CD14-positive monocyte (primary cell): ENCODE measurements around the gene AP2S1. TPM values are rescaled to one million over a fixed set of nuclear protein-coding genes. Genes with fewer than 3 reads are reported as not detected.

Source experiments
- DNase-seq, 3 donors: peaks; one replicate each; pipeline ENCODE4 v3.0.0-alpha.2; 2011 to 2022
- H2AFZ ChIP-seq: 2 replicates; pipeline ENCODE4 v1.6.0; 2012; ENCODE audit warnings: mild to moderate bottlenecking, low read depth, low read length, inconsistent platforms; ENCODE audit not compliant: insufficient read depth, poor library complexity, severe bottlenecking
- H3K27ac ChIP-seq, 2 donors: 1 replicate in 1 of 2; 2 replicates in 1 of 2; pipeline ENCODE4 v1.5.1; 2012 to 2013; ENCODE audit warnings: low read length in 2 of 2, control low read depth in 1 of 2, inconsistent platforms in 1 of 2, low read depth in 1 of 2, mild to moderate bottlenecking in 1 of 2
- H3K27me3 ChIP-seq, 2 donors: one replicate each; pipeline versions ENCODE4 v1.6.0 to v1.6.1; 2011 to 2013; ENCODE audit warnings: low read length in 2 of 2; ENCODE audit not compliant: control insufficient read depth in 2 of 2, insufficient read depth in 2 of 2
- H3K36me3 ChIP-seq, 2 donors: replicated peaks in 1 of 2; 1 replicate in 1 of 2; 2 replicates in 1 of 2; pipeline versions ENCODE4 v1.5.1 to v1.6.1; 2012 to 2013; ENCODE audit warnings: low read length in 2 of 2, control low read depth in 1 of 2, inconsistent platforms in 1 of 2, mild to moderate bottlenecking in 1 of 2; ENCODE audit not compliant: insufficient read depth in 2 of 2, control insufficient read depth in 1 of 2
- H3K4me1 ChIP-seq, 2 donors: 1 replicate in 1 of 2; 2 replicates in 1 of 2; pipeline versions ENCODE4 v1.5.1 to v1.6.1; 2012 to 2013; ENCODE audit warnings: low read length in 2 of 2, control low read depth in 1 of 2, inconsistent platforms in 1 of 2, mild to moderate bottlenecking in 1 of 2, moderate library complexity in 1 of 2; ENCODE audit not compliant: insufficient read depth in 2 of 2, control insufficient read depth in 1 of 2
- H3K4me2 ChIP-seq: replicated peaks from 2 replicates; pipeline ENCODE3; 2012; ENCODE audit warnings: low read length, moderate library complexity, mild to moderate bottlenecking; ENCODE audit not compliant: poor library complexity, severe bottlenecking; ENCODE audit errors: extremely low read depth
- H3K4me3 ChIP-seq, 3 experiments: fragments of 200-600 bp in 1 of 3; sonication (generic) in 1 of 3; replicated peaks in 1 of 3; 1 replicate in 2 of 3; 2 replicates in 1 of 3; pipeline ENCODE4 v1.5.1; 2011 to 2013; ENCODE audit warnings: low read length in 3 of 3, mild to moderate bottlenecking in 3 of 3, control low read depth in 2 of 3, low read depth in 2 of 3, inconsistent platforms in 1 of 3, moderate library complexity in 1 of 3
- H3K79me2 ChIP-seq: 2 replicates; pipeline ENCODE4 v1.6.0; 2012; ENCODE audit warnings: mild to moderate bottlenecking, control low read depth, inconsistent platforms, low read length, moderate library complexity; ENCODE audit not compliant: insufficient read depth
- H3K9ac ChIP-seq: 2 replicates; pipeline ENCODE4 v1.6.0; 2017; ENCODE audit warnings: low read length, mild to moderate bottlenecking; ENCODE audit not compliant: insufficient read depth, poor library complexity, severe bottlenecking
- H3K9me3 ChIP-seq, 2 donors: replicated peaks in 1 of 2; 1 replicate in 1 of 2; 2 replicates in 1 of 2; pipeline versions ENCODE4 v1.5.1 to v1.6.1; 2012 to 2013; ENCODE audit warnings: low read length in 2 of 2, control low read depth in 1 of 2; ENCODE audit not compliant: control insufficient read depth in 1 of 2, insufficient read depth in 1 of 2
- H4K20me1 ChIP-seq: 2 replicates; pipeline ENCODE4 v1.6.0; 2012; ENCODE audit warnings: mild to moderate bottlenecking, low read length, control low read depth, moderate library complexity; ENCODE audit not compliant: insufficient read depth
- H3K27ac Mint-ChIP-seq, 7 donors: one replicate each; pipeline ENCODE4 v1.8.0; 2020; ENCODE audit warnings: mild to moderate bottlenecking in 7 of 7, mixed read lengths in 7 of 7, moderate library complexity in 6 of 7, inconsistent platforms in 2 of 7
- H3K27me3 Mint-ChIP-seq, 3 donors: one replicate each; pipeline ENCODE4 v1.8.0; 2021 to 2022; ENCODE audit warnings: low read depth in 3 of 3, mild to moderate bottlenecking in 3 of 3, mixed read lengths in 3 of 3, moderate library complexity in 3 of 3, inconsistent platforms in 1 of 3
- H3K36me3 Mint-ChIP-seq, 2 donors: one replicate each; pipeline ENCODE4 v1.8.0; 2020; ENCODE audit warnings: mixed read lengths in 2 of 2, inconsistent platforms in 1 of 2, mild to moderate bottlenecking in 1 of 2
- H3K4me1 Mint-ChIP-seq: one replicate; pipeline ENCODE4 v1.8.0; 2020; ENCODE audit warnings: mild to moderate bottlenecking, mixed read lengths
- H3K4me3 Mint-ChIP-seq, 2 donors: one replicate each; pipeline ENCODE4 v1.8.0; 2020; ENCODE audit warnings: mild to moderate bottlenecking in 2 of 2, mixed read lengths in 2 of 2, moderate library complexity in 1 of 2
- H3K9me3 Mint-ChIP-seq, 7 donors: one replicate each; pipeline ENCODE4 v1.8.0; 2020 to 2022; ENCODE audit warnings: mixed read lengths in 7 of 7, mild to moderate bottlenecking in 6 of 7, moderate library complexity in 6 of 7, inconsistent platforms in 2 of 7
- WGBS: methylation state at CpG from one replicate; pipeline ENCODE4 v1.1.5; 2013; ENCODE audit warnings: missing lambda C conversion rate; ENCODE audit not compliant: insufficient coverage; 5-methylcytosine and 5-hydroxymethylcytosine counted together
- intact Hi-C, 2 donors: fragments of 100-400 bp; cut with micrococcal nuclease; formaldehyde crosslinking; loops; one replicate each; pipeline versions ENCODE4 v1.15.0 to v1.15.1; 2023
- polyA plus RNA-seq, 3 donors: library from polyadenylated mRNA; depleted of rRNA in 1 of 3; unstranded in 2 of 3; stranded (reverse) in 1 of 3; fragments of 300-500 nt in 2 of 3; fragments of >200 nt in 1 of 3; fragmentation: Illumina TruSeq in 2 of 3; gene quantifications; 1 replicate in 2 of 3; 2 replicates in 1 of 3; pipeline ENCODE4 v1.2.3, GENCODE V29; 2012 to 2021
- TF ChIP-seq, protein P1 (sequence below): fragments of 200-600 bp; IDR thresholded peaks from one replicate; pipeline ENCODE4 v1.8.0; 2022; ENCODE audit warnings: antibody characterized with exemption, mild to moderate bottlenecking

Gene AP2S1
- polyA plus RNA-seq, 3 donors, result 123 to 194 (median 170) TPM

DNA sequence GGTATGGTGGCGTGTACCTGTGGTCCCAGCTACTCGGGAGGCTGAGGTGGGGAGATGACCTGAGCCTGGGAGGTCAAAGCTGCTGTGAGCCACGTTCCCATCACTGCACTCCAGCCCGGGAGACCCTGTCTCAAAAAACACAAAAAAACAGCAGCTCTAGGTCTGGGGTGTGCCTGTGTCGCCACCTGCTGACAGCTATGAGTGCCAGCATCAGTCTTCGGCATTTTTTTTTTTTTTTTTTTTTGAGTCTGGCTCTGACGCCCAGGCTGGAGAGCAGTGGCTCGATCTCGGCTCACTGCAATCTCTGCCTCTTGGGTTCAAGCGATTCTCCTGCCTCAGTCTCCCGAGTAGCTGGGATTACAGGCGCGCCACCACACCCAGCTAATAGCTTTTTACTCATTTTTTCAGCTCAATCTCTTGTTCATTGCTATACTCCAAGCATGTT is 10.1 kb downstream of the AP2S1 start:
- peaks cover 56 to 78% of the 10 kb centered on the region in 2 donors for H3K36me3 Mint-ChIP-seq
- Histone ChIP-seq H3K27me3 (no peaks in the 10 kb centered on the region), H3K4me2 (no peak overlapping the region), H3K9me3 (no peaks in the 10 kb centered on the region), H3K36me3 (peaks cover 56 to 78% of the 10 kb centered on the region in 2 donors), H3K9ac (no peak overlapping the region), H3K79me2 (peaks cover 3% of the 10 kb centered on the region), H4K20me1 (peaks cover 25% of the 10 kb centered on the region), H3K4me3 (no peak overlapping the region), H3K27ac (no peak overlapping the region), H2AFZ (no peak overlapping the region), H3K4me1 (peaks cover 1% of the 10 kb centered on the region in 2 donors)
- no peaks in the 10 kb centered on the region for H3K27me3 Mint-ChIP-seq
- peaks cover 6% of the 10 kb centered on the region for H3K4me1 Mint-ChIP-seq
- H3K9me3 Mint-ChIP-seq, result peaks cover 0 to 1% (median 0%) of the 10 kb centered on the region in 7 donors
- TF ChIP-seq, protein P1, sequence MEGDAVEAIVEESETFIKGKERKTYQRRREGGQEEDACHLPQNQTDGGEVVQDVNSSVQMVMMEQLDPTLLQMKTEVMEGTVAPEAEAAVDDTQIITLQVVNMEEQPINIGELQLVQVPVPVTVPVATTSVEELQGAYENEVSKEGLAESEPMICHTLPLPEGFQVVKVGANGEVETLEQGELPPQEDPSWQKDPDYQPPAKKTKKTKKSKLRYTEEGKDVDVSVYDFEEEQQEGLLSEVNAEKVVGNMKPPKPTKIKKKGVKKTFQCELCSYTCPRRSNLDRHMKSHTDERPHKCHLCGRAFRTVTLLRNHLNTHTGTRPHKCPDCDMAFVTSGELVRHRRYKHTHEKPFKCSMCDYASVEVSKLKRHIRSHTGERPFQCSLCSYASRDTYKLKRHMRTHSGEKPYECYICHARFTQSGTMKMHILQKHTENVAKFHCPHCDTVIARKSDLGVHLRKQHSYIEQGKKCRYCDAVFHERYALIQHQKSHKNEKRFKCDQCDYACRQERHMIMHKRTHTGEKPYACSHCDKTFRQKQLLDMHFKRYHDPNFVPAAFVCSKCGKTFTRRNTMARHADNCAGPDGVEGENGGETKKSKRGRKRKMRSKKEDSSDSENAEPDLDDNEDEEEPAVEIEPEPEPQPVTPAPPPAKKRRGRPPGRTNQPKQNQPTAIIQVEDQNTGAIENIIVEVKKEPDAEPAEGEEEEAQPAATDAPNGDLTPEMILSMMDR, result peak; percentile 78
- 6% methylated on average over 9 of the region's 13 CpGs for WGBS
- DNase-seq, result peak; percentile 47 to 70 (median 61)
- peak overlapping the region in 3 of 7 donors; percentile 21 to 65 (median 52) for H3K27ac Mint-ChIP-seq
- no peak overlapping the region for H3K4me3 Mint-ChIP-seq
- intact Hi-C loops, result loop anchor here (1.0 to 5.0 kb wide), 3 partner anchors 63 to 83 kb away; no protein-coding TSS in a partner anchor

DNA sequence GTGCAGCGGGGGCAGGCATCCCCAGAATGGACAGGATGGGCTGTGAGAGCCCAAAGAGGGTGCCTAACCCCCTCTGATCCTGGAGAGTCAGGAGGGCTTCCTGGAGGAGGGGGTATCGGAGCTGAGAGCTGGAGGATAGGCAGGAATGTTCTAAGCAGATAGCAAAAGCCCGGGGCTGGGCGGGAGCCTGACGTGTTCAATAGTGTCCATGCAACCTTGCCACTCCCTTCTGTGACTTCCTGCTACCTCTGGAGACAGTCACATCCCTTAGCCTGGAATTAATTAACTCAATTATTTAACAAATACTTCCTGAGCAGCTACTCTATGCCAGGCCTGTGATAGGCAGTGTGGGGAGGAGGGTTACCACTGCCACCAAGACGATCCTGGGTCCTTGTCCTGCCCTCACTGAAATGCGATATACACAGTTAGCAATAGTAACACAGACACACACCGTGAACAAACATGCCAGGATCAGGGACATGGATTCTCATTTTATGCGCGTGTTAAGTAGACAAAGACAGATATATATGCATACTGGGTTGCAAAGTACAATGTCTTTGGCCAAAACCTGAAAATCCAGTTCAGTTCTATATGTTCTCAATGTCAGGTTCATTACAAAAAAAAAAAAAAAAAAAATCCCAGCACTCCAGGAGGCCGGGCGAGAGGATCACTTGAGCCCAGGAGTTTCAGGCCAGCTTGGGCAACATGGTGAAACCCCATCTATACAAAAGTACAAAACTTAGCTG is 10.7 kb downstream of the AP2S1 start:
- TF ChIP-seq, protein P1, result no peak
- Histone ChIP-seq H3K4me3 (no peak overlapping the region), H3K4me2 (no peak overlapping the region), H2AFZ (no peak overlapping the region), H3K36me3 (peaks cover 56 to 81% of the 10 kb centered on the region in 2 donors), H3K9ac (no peak overlapping the region), H4K20me1 (peaks cover 25% of the 10 kb centered on the region), H3K9me3 (no peaks in the 10 kb centered on the region), H3K27ac (no peak overlapping the region), H3K4me1 (no peaks in the 10 kb centered on the region), H3K27me3 (no peaks in the 10 kb centered on the region), H3K79me2 (peaks cover 3% of the 10 kb centered on the region)
- Mint-ChIP-seq H3K9me3 (peaks cover 0 to 1% (median 0%) of the 10 kb centered on the region in 7 donors), H3K4me3 (no peak overlapping the region), H3K36me3 (peaks cover 56 to 76% of the 10 kb centered on the region in 2 donors), H3K27me3 (no peaks in the 10 kb centered on the region), H3K4me1 (peaks cover 5% of the 10 kb centered on the region), H3K27ac (peak overlapping the region in 2 of 7 donors; percentile 21 to 52)
- WGBS, result 89% methylated on average over 6 of the region's 12 CpGs
- DNase-seq, result no peak
- intact Hi-C loops, result loop anchor here (1.0 to 5.0 kb wide), 3 partner anchors 63 to 83 kb away; no protein-coding TSS in a partner anchor
